SKM-1 (cell line): Measurements from ENCODE around the gene SIGLEC10.
A peak's percentile ranks its signal among the peaks of the same experiment; 100 is the strongest.
"Not testable (repeated sequence)": the region's sequence is repeated elsewhere in the genome, so short reads cannot be mapped to it uniquely, and the experiment has no call there.

ENCODE experiments used
- DNase-seq: peaks from one replicate; lab custom pipeline; 2025; ENCODE audit not compliant: unreplicated experiment; lab: John Stamatoyannopoulos, UW

Gene SIGLEC10

DNA sequence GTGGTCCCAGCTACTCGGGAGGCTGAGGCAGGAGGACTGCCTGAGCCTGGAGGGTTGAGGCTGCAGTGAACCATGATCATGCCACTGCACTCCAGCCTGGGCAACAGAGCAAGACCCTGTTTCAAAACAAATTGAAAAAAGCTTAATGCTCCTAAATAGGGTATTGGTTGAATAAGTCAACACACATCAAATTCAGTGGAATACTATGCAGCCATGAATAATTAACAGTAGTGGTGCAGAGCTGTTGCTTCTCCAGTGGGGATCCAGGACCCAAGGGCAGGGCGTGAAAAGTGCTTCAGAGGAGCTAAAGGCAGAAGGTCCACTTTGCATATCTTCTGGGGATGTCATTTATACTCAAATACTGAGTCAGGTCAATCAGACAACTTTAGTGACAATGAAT is 22.6 kb upstream of the SIGLEC10 start:
- DNase-seq = no peak

DNA sequence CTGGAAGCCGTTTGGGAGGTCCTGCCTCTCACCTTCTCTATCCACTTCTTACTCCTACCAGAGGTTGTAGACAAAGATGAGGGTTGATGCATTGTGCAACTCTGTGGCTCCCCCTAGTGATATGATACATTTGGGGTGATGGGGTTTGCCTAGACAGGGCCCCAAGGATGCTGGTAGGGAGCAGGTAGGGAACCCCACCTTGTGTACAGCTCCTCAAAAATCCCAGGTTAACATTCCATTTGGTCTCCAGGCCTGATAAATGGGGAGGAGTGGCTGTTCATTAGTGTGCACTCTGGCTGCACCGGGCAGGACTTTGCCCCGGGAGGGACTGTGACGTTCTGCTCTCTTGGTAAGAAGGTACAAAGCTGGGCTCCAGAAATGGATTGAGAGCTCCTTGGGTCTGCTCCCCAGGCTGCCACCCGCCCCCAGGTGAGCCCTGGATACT is 21.6 kb upstream of the SIGLEC10 start:
- no peak for DNase-seq

DNA sequence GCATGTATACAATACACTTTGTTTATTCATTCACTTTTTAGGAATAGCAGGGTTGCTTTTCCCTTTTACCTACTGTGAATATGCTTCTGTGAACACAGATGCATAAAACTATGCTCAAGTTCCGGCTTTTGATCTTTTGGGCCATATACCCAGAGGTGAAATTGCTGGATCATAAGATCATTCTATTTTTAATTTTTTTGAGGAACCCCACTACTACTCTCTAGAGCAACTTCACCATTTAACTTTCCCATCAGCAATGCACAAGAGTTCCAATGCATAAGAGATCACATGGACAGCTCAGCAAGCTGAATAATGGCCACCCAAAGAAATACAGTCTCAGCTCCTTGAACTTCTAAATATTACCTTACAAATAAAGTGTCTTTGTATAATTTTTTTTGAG is 17.0 kb upstream of the SIGLEC10 start:
- DNase-seq = no peak

- no peak for DNase-seq
Measured at GRCh38 chr19:51433043-51433442, 15.6 kb upstream of the SIGLEC10 start.

- no peak for DNase-seq
Measured at GRCh38 chr19:51431124-51431523, 13.7 kb upstream of the SIGLEC10 start.

DNA sequence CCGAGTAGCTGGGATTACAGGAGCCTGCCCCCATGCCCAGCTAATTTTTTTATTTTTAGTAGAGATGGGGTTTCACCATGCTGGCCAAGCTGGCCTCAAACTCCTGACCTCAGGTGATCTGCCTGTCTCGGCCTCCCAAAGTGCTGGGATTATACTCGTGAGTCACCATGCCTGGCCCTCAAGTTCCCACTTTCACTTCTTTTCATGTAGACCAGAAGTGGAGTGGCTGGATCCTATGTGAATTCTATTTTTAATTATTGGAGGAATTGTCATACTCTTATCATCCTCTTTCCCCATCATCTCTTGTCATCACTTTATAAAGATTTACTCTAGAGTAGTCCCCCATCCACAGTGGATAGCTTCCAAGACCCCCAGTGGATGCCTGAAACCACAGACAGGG is 12.8 kb upstream of the SIGLEC10 start:
- DNase-seq = no peak

GRCh38 chr19:51427201-51427600 is 9.8 kb upstream of the SIGLEC10 start:
- no peak for DNase-seq

GRCh38 chr19:51422053-51422448 is 4.6 kb upstream of the SIGLEC10 start:
- DNase-seq = no peak

DNA sequence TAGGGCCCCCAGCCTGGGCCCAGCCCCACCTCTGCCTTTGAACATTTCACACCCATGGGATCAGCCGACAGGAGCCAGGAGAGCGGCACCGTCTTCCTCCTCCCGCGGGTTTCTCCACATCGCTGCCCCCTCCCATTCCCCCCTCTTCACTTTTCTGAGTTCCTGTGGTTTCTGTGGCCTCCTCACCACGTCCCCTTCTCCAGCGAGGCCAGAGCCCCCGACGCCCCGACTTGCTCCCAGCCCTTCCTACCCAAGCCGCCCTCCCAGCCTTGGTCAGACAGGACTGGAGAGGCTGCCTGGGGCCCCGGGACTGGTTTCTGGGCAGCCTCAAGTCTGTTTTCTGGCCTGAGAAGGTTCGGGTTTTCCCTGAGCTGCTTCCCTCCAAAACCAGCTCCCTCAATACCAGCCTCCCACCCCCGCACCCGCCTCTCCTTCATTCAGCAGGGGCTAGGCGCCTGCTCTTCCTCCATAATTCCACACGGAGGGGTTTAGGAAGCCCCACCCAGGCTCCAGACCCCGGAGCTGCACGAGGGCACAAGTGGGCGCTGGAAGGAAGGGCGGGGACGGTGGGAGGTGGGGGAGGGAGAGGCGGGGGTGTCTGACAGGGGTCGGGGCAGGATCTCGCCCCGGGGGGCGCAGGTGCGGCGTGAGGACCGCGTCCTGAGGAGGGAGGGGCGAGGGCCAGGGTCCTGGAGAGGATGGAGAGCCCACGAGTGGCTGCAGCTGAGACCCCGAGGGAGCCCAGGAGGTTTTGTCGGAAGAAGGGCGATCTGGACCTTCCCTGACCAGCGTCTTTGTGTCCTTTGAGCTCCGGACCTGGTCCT is 4.0 kb upstream of the SIGLEC10 start:
- no peak for DNase-seq

DNA sequence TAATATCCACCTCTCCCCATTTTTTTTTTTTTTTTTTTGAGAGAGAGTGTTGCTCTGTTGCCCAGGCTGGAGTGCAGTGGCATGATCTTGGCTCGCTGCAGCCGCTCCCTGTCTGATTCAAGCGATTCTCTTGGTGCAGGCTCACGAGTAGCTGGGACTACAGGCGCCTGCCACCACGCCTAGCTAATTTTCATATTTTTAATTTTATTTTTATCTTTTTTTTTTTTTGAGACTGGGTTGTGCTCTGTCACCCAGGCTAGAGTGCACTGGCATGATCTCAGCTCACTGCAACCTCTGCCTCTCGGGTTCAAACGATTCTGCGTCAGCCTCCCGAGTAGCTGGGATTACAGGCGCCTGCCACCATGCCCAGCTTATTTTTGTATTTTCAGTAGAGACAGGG is 3.1 kb upstream of the SIGLEC10 start:
- not testable (repeated sequence) for DNase-seq

GRCh38 chr19:51418707-51419106 is 1.3 kb upstream of the SIGLEC10 start:
- DNase-seq = no peak

DNA sequence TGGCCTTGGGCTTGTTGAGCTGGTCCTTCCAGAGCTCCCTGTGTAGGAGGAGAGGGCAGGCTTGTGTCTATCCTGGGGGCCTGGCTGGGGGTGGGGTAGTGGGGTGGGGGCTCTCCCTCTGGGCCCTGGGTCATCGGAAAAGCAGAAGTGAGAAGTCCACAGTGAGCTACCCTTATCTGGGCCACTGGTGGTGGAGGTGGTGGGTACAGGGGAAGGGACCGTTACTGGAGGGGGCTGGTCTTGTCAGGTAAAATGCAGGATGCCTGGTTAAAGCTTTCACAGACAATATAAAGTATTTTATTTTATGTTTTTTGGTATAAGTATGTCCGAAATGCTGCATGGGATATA is 342 bp upstream of the SIGLEC10 start:
- DNase-seq = no peak

DNA sequence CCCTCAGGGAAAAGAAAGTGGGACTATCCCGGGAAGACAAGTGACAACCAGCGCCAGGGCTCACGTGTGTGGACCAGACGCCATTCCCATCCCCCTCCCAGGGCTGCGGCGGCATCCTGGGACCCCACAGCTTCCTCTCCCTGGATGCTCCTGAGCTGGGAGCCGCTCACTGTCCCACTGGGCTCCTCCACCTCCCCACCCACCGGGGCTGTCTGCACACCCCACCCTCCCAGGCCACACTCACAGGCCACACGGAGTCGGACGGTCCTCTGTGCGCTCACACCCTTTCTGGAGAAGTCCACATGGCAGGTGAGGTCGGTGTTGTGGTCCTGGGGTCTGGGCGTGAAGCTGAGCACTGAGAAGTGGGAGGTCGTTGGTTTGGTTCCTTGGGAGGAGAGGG is 1.0 kb downstream of the SIGLEC10 start:
- DNase-seq = not testable (repeated sequence)

DNA sequence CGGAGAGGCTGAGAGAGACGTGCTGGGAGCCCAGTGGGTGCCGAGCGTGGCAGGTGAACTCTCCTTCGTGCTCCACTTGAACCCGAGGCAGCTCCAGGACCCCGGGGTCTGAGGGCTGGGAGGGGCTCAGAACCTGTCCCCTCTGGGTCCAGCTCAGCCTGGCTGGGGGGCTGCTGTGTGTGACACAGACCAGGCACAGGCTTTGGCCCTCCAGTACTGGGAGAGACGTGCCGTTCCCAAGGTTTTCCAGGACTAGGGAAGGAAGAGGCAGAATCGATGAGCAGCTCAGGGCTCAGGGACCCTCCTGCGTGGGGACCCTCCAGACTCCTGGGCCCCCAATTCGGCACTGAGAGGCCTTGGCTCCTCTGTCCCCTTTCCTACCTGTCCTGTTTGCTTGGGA is 2.3 kb downstream of the SIGLEC10 start:
- DNase-seq = no peak

- no peak for DNase-seq
Measured at GRCh38 chr19:51410950-51411748, 6.3 kb downstream of the SIGLEC10 start.

GRCh38 chr19:51407511-51408131 is 9.8 kb downstream of the SIGLEC10 start:
- peak; percentile 67 for DNase-seq

- DNase-seq = no peak
Measured at GRCh38 chr19:51402117-51402516, 15.3 kb downstream of the SIGLEC10 start.

- DNase-seq = not testable (repeated sequence)
Measured at GRCh38 chr19:51399936-51400335, 17.5 kb downstream of the SIGLEC10 start.

GRCh38 chr19:51399231-51399630 is 18.2 kb downstream of the SIGLEC10 start:
- no peak for DNase-seq

GRCh38 chr19:51398096-51398704 is 19.2 kb downstream of the SIGLEC10 start:
- DNase-seq = peak; percentile 6

DNA sequence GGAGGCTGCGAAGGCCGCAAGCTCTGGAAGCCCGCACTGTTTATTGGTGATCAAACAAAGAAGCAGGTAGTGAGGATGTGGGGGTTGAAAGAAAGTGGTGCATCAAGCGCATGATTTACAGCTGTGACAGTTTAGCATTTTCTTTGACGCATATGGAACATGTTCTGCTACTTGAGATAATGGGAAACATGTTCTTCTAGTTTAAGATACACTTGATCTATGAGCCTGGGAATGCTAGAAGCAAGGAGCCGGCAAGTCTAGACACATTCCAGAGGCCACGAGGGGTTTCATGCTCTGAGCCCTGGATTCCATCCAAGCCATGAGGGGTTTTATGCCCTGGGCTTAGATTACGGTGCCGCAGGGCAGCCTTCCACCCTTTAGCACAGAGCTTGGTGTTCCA is 20.0 kb downstream of the SIGLEC10 start:
- not testable (repeated sequence) for DNase-seq
